ENCODE data around the gene FBXL2. TPM values are rescaled to one million over a fixed set of nuclear protein-coding genes. Genes with fewer than 3 reads are reported as not detected.

FBXL2 gene
- polyA plus RNA-seq, 2 of the 4 experiments (the other 2 are of a cell fraction): 6.9 to 15.7 TPM

- Histone ChIP-seq H3K9me3 (no peaks in the 10 kb centered on the region), H3K4me2 (no peak overlapping the region), H3K27ac (no peak overlapping the region), H3K4me3 (no peak overlapping the region), H3K4me1 (peaks cover 50% of the 10 kb centered on the region)
- no peak for ATAC-seq
- TF ChIP-seq POLR2A (IDR thresholded peaks at IDR 0.05; ENCODE audit: low read length) (no peak), SREBF2 (IDR thresholded peaks at IDR 0.05) (no peak), EHF (CRISPR knock-in tag; IDR thresholded peaks at IDR 0.05) (no peak), NFE2L2 (conservative IDR thresholded peaks at IDR 0.05; ENCODE audit: low read length) (no peak), CTCF (IDR thresholded peaks at IDR 0.05) (no peak), POLR2AphosphoS2 (conservative IDR thresholded peaks at IDR 0.05; ENCODE audit: low read length) (no peak), CBX2 (IDR thresholded peaks at IDR 0.05; ENCODE audit: borderline replicate concordance, low read depth) (no peak), PBX3 (IDR thresholded peaks at IDR 0.05) (no peak), FOXS1 (CRISPR knock-in tag; IDR thresholded peaks at IDR 0.05) (no peak), RCOR1 (IDR thresholded peaks at IDR 0.05; ENCODE audit: low read depth, low read length) (no peak), BHLHE40 (IDR thresholded peaks at IDR 0.05; ENCODE audit: low read depth, low read length) (no peak), ELK1 (IDR thresholded peaks at IDR 0.05; ENCODE audit: low read depth, low read length) (no peak), RFX5 (IDR thresholded peaks at IDR 0.05) (no peak), PHF8 (IDR thresholded peaks at IDR 0.05; ENCODE audit: borderline replicate concordance, low read depth) (no peak), HEYL (CRISPR knock-in tag; IDR thresholded peaks at IDR 0.05) (no peak), HOXA7 (CRISPR knock-in tag; IDR thresholded peaks at IDR 0.05) (no peak), NPAS2 (CRISPR knock-in tag; IDR thresholded peaks at IDR 0.05; ENCODE audit: borderline replicate concordance) (no peak)
- FAIRE-seq: no peak
- CTCF ChIA-PET: interaction anchor here (1.5 to 1.7 kb wide), 2 partner anchors 10 to 24 kb away, joined by 3 to 4 read pairs; no protein-coding TSS in a partner anchor
- 76% methylated on average over 2 of the region's 2 CpGs for WGBS (ENCODE audit: missing lambda C conversion rate)
- DNase-seq (ENCODE audit: low read depth in 1 of 2, low spot score in 1 of 2): no peak
- POLR2A ChIA-PET: no interaction called here
Measured at GRCh38 chr3:33425453-33425852, 148.2 kb downstream of the FBXL2 start.

- Histone ChIP-seq H3K9me3 (no peaks in the 10 kb centered on the region), H3K4me2 (no peak overlapping the region), H3K27ac (no peak overlapping the region), H3K4me1 (peaks cover 52% of the 10 kb centered on the region), H3K4me3 (no peak overlapping the region)
- POLR2A ChIA-PET: no interaction called here
- DNase-seq (ENCODE audit: low read depth in 1 of 2, low spot score in 1 of 2) (no peak), FAIRE-seq (no peak), ATAC-seq (no peak)
- no peak for TF ChIP-seq CEBPB (IDR thresholded peaks at IDR 0.05)
- no peak for TF ChIP-seq ATOH8 (CRISPR knock-in tag; IDR thresholded peaks at IDR 0.05; ENCODE audit: low read depth)
- no peak for TF ChIP-seq CHD2 (IDR thresholded peaks at IDR 0.05; ENCODE audit: low read length, partially characterized antibody)
- no peak for TF ChIP-seq BCL3 (IDR thresholded peaks at IDR 0.05)
- CTCF ChIA-PET: interaction anchor here (1.5 to 1.7 kb wide), 2 partner anchors 10 to 24 kb away, joined by 3 to 4 read pairs; no protein-coding TSS in a partner anchor
- WGBS (ENCODE audit: missing lambda C conversion rate): 82% methylated on average over 1 of the region's 1 CpG
Measured at GRCh38 chr3:33426068-33426467, 148.8 kb downstream of the FBXL2 start.
